HCT116 (cell line): ENCODE measurements around the gene TMEM38B. TPM values are rescaled to one million over a fixed set of nuclear protein-coding genes. Genes with fewer than 3 reads are reported as not detected.

ENCODE experiments used
- ATAC-seq: fragments of 200-7000 bp; cut with Tn5 transposase; 2 replicates; pipeline ENCODE4 v1.9.1; 2020; ENCODE audit warnings: mild to moderate bottlenecking, moderate library complexity
- BruUV-seq: library from RNA; stranded (reverse); fragments of 400-500 nt; replicated peaks from 2 replicates; lab custom pipeline; 2021; lab: Mats Ljungman, UMichigan
- CTCF ChIA-PET: fragments of 300-600 bp; sonication (Branson Sonifier 250); formaldehyde crosslinking; loops from one replicate; lab custom pipeline; 2021; ENCODE audit warnings: antibody characterized with exemption; lab: Charles Lee
- POLR2A ChIA-PET: fragments of 300-600, 350-600 bp; sonication (Branson Sonifier 250); formaldehyde crosslinking; loops from one replicate; lab custom pipeline; 2021; ENCODE audit warnings: antibody characterized with exemption; lab: Charles Lee
- RAD21 ChIA-PET, 2 experiments: fragments of 300-600 bp; sonication (Branson Sonifier 250); formaldehyde crosslinking; loops; one replicate each; lab custom pipeline; 2023; ENCODE audit warnings: low total read pairs in 2 of 2; ENCODE audit not compliant: uncharacterized antibody in 2 of 2, unreplicated experiment in 2 of 2, low non-redundant PET in 1 of 2; lab: Charles Lee
- DNase-seq: peaks from one replicate; pipeline ENCODE4 v3.0.0-alpha.2; 2010; ENCODE audit warnings: low read depth, low spot score
- H2AFZ ChIP-seq: fragments of 200-600 bp; shearing (Covaris generic), sonication (generic); 2 replicates; pipeline ENCODE4 v1.6.1; 2017; ENCODE audit warnings: low read depth, mixed run types, mixed read lengths, antibody characterized with exemption, low read length; ENCODE audit not compliant: poor library complexity, severe bottlenecking
- H3K27ac ChIP-seq: 2 replicates; pipeline ENCODE4 v1.5.1; 2012; ENCODE audit warnings: low read depth, low read length
- H3K27me3 ChIP-seq: fragments of 200-600 bp; sonication (generic); 2 replicates; pipeline ENCODE4 v1.6.1; 2016; ENCODE audit warnings: mixed run types, low read length, mixed read lengths; ENCODE audit not compliant: insufficient read depth
- H3K36me3 ChIP-seq, 2 experiments: fragments of 200-500 bp in 1 of 2; fragments of 200-600 bp in 1 of 2; sonication (Bioruptor generic) in 1 of 2; sonication (generic) in 1 of 2; 2 replicates each; pipeline versions ENCODE4 v1.5.1 to v1.6.1; 2014 to 2016; ENCODE audit warnings: low read length in 2 of 2, inconsistent platforms in 1 of 2, mixed read lengths in 1 of 2, mixed run types in 1 of 2; ENCODE audit not compliant: insufficient read depth in 2 of 2, control insufficient read depth in 1 of 2
- H3K4me1 ChIP-seq, 2 experiments: fragments of 200-600 bp in 1 of 2; sonication (generic) in 1 of 2; 2 replicates each; pipeline versions ENCODE4 v1.5.1 to v1.6.1; 2012 to 2017; ENCODE audit warnings: low read length in 2 of 2, inconsistent platforms in 1 of 2, mild to moderate bottlenecking in 1 of 2, mixed read lengths in 1 of 2, mixed run types in 1 of 2, moderate library complexity in 1 of 2; ENCODE audit not compliant: insufficient read depth in 2 of 2, control insufficient read depth in 1 of 2
- H3K4me2 ChIP-seq: fragments of 200-600 bp; sonication (generic); 2 replicates; pipeline ENCODE4 v1.6.1; 2017; ENCODE audit warnings: mixed run types, low read length, mixed read lengths
- H3K4me3 ChIP-seq, 2 experiments: fragments of 200-600 bp in 1 of 2; sonication (generic) in 1 of 2; replicated peaks in 1 of 2; 2 replicates each; pipeline ENCODE4 v1.5.1; 2011 to 2016; ENCODE audit warnings: low read length in 2 of 2, control low read depth in 1 of 2, low read depth in 1 of 2, mild to moderate bottlenecking in 1 of 2, mixed read lengths in 1 of 2, mixed run types in 1 of 2
- H3K79me2 ChIP-seq: fragments of 200-600 bp; sonication (generic); 2 replicates; pipeline ENCODE4 v1.6.1; 2017; ENCODE audit warnings: mild to moderate bottlenecking, mixed run types, low read length, moderate library complexity, mixed read lengths; ENCODE audit not compliant: insufficient read depth
- H3K9ac ChIP-seq: fragments of 200-600 bp; sonication (generic); 2 replicates; pipeline ENCODE4 v1.6.1; 2016; ENCODE audit warnings: low read length, mixed read lengths
- H3K9me2 ChIP-seq: fragments of 200-600 bp; sonication (generic), shearing (Covaris generic); 2 replicates; pipeline ENCODE4 v1.6.1; 2017; ENCODE audit warnings: mixed run types, mild to moderate bottlenecking, moderate library complexity; ENCODE audit not compliant: insufficient read depth
- H3K9me3 ChIP-seq, 2 experiments: fragments of 200-500 bp in 1 of 2; fragments of 200-600 bp in 1 of 2; sonication (Bioruptor generic) in 1 of 2; sonication (generic) in 1 of 2; 2 replicates each; pipeline ENCODE4 v1.6.1; 2014 to 2017; ENCODE audit warnings: low read length in 2 of 2, mixed read lengths in 2 of 2, inconsistent platforms in 1 of 2, low read depth in 1 of 2, mild to moderate bottlenecking in 1 of 2, mixed run types in 1 of 2, moderate library complexity in 1 of 2; ENCODE audit not compliant: control insufficient read depth in 1 of 2, insufficient read depth in 1 of 2
- H4K20me1 ChIP-seq: fragments of 200-600 bp; sonication (generic), shearing (Covaris generic); 2 replicates; pipeline ENCODE4 v1.6.1; 2017; ENCODE audit warnings: mixed run types, mild to moderate bottlenecking, moderate library complexity; ENCODE audit not compliant: insufficient read depth
- ATF3 ChIP-seq: IDR thresholded peaks from 2 replicates; pipeline ENCODE4 v1.6.1; 2012
- CEBPB ChIP-seq: IDR thresholded peaks from 2 replicates; pipeline ENCODE4 v1.6.1; 2012; ENCODE audit warnings: low read depth
- CTCF ChIP-seq, 3 experiments: fragments of 200-600 bp in 1 of 3; sonication (generic) in 1 of 3; IDR thresholded peaks in 2 of 3; conservative IDR thresholded peaks in 1 of 3; 2 replicates each; pipeline ENCODE4 v1.5.1; 2012 to 2017; ENCODE audit warnings: low read depth in 2 of 3, low read length in 2 of 3, antibody characterized with exemption in 1 of 3, borderline replicate concordance in 1 of 3, control low read depth in 1 of 3, mild to moderate bottlenecking in 1 of 3, mixed read lengths in 1 of 3, mixed run types in 1 of 3, moderate library complexity in 1 of 3; ENCODE audit not compliant: insufficient read depth in 1 of 3
- EGR1 ChIP-seq: IDR thresholded peaks from 2 replicates; pipeline ENCODE4 v1.6.1; 2012; ENCODE audit warnings: low read depth
- ELF1 ChIP-seq: IDR thresholded peaks from 2 replicates; pipeline ENCODE4 v1.6.1; 2012; ENCODE audit warnings: low read depth, borderline replicate concordance
- EZH2 ChIP-seq: fragments of 200-600 bp; sonication (generic); IDR thresholded peaks from 2 replicates; pipeline ENCODE4 v1.6.1; 2017; ENCODE audit warnings: antibody characterized with exemption, mixed run types
- EZH2phosphoT487 ChIP-seq: fragments of 200-600 bp; IDR thresholded peaks from 2 replicates; pipeline ENCODE4 v1.6.1; 2018; ENCODE audit warnings: antibody characterized with exemption, borderline replicate concordance
- MAX ChIP-seq: IDR thresholded peaks from 2 replicates; pipeline ENCODE4 v1.6.1; 2012
- POLR2AphosphoS5 ChIP-seq: IDR thresholded peaks from 2 replicates; pipeline ENCODE4 v1.6.1; 2011; ENCODE audit warnings: mild to moderate bottlenecking, low read depth, low read length, moderate library complexity
- SP1 ChIP-seq: IDR thresholded peaks from 2 replicates; pipeline ENCODE4 v1.6.1; 2012; ENCODE audit warnings: low read depth
- TCF7L2 ChIP-seq: IDR thresholded peaks from 2 replicates; pipeline ENCODE4 v1.7.0; 2011; ENCODE audit warnings: borderline replicate concordance, inconsistent platforms; ENCODE audit not compliant: insufficient read depth, insufficient read length; ENCODE audit errors: extremely low read depth
- ZBTB33 ChIP-seq: IDR thresholded peaks from 2 replicates; pipeline ENCODE4 v1.6.1; 2011; ENCODE audit warnings: mild to moderate bottlenecking, low read length, moderate library complexity; ENCODE audit not compliant: insufficient replicate concordance; ENCODE audit errors: extremely low read depth
- intact Hi-C: fragments of 100-400 bp; cut with micrococcal nuclease; formaldehyde crosslinking; loops from 2 replicates; pipeline ENCODE4 v1.10.0; 2022
- total RNA-seq: library from RNA; stranded (reverse); gene quantifications from one replicate; pipeline ENCODE4 v1.2.1, GENCODE V29; 2021; ENCODE audit not compliant: unreplicated experiment

The TMEM38B gene
- total RNA-seq, 1 experiment from 2014 or later, result 24.5 TPM

- Histone ChIP-seq H3K4me3 (no peak overlapping the region), H3K4me2 (no peak overlapping the region), H3K9me2 (no peaks in the 10 kb centered on the region; the same call in 1 of the 2 replicates), H3K27ac (no peak overlapping the region), H3K27me3 (no peaks in the 10 kb centered on the region), H4K20me1 (no peaks in the 10 kb centered on the region), H2AFZ (no peak overlapping the region), H3K79me2 (no peaks in the 10 kb centered on the region), H3K36me3 (no peaks in the 10 kb centered on the region), H3K9me3 (no peaks in the 10 kb centered on the region), H3K9ac (no peak overlapping the region), H3K4me1 (0 out of 4 replicates have a peak, but pooled peaks cover 0 to 3% of the 10 kb centered on the region in 2 experiments)
- DNase-seq (no peak), ATAC-seq (no peak)
- TF ChIP-seq ZBTB33, result no peak
- no peak for TF ChIP-seq POLR2AphosphoS5
- no peak for TF ChIP-seq ATF3
- no TSS peak for BruUV-seq
- RAD21 ChIA-PET, result no interaction called here
- CTCF ChIA-PET, result no interaction called here
- intact Hi-C loops, result no loop called here
- POLR2A ChIA-PET, result no interaction called here
These were observed 12.6 kb upstream of the TMEM38B start for GRCh38 chr9:105681724-105682123.

GRCh38 chr9:105683688-105684275 lies 10.6 kb upstream of the TMEM38B start:
- DNase-seq, result no peak
- no peak for ATAC-seq
- Histone ChIP-seq H3K9ac (no peak overlapping the region), H3K4me3 (no peak overlapping the region), H3K4me2 (no peak overlapping the region), H3K27ac (no peak overlapping the region), H3K9me2 (no peaks in the 10 kb centered on the region; the same call in 1 of the 2 replicates), H2AFZ (no peak overlapping the region), H3K4me1 (0 out of 4 replicates have a peak, but pooled peaks cover 0 to 3% of the 10 kb centered on the region in 2 experiments), H3K36me3 (no peaks in the 10 kb centered on the region), H4K20me1 (no peaks in the 10 kb centered on the region), H3K9me3 (no peaks in the 10 kb centered on the region), H3K79me2 (no peaks in the 10 kb centered on the region), H3K27me3 (no peaks in the 10 kb centered on the region)
- CTCF ChIA-PET, result no interaction called here
- RAD21 ChIA-PET, result no interaction called here
- intact Hi-C loops, result no loop called here
- POLR2A ChIA-PET, result no interaction called here
- BruUV-seq, result no TSS peak
- no peak for TF ChIP-seq EZH2phosphoT487
- no peak for TF ChIP-seq EGR1
- no peak for TF ChIP-seq EZH2
- no peak for TF ChIP-seq CEBPB
- no peak for TF ChIP-seq SP1
- TF ChIP-seq TCF7L2, result no peak
- TF ChIP-seq MAX, result no peak
- TF ChIP-seq ELF1, result no peak
- no peak for TF ChIP-seq ZBTB33
- TF ChIP-seq CTCF (IDR thresholded peaks at IDR 0.05 in 2 of 3, conservative IDR thresholded peaks at IDR 0.05 in 1 of 3; ENCODE audit: borderline replicate concordance in 1 of 3, insufficient read depth in 1 of 3, low read depth in 2 of 3, low read length in 2 of 3), result no peak
